Liver (tissue), 9 donors: ENCODE measurements around the gene INPP5J. TPM values are rescaled to one million over a fixed set of nuclear protein-coding genes. Genes with fewer than 3 reads are reported as not detected.

ENCODE experiments used
- DNase-seq: peaks from one replicate; pipeline ENCODE4 v3.0.0-alpha.2; 2017; ENCODE audit warnings: low spot score
- H3K27ac ChIP-seq, 2 donors: one replicate each; pipeline ENCODE4 v1.7.0; 2013; ENCODE audit warnings: inconsistent platforms in 2 of 2, low read length in 2 of 2, control low read depth in 1 of 2, low read depth in 1 of 2, mild to moderate bottlenecking in 1 of 2
- H3K27me3 ChIP-seq, 4 donors: one replicate each; pipeline versions ENCODE4 v1.6.1 to v1.7.0; 2013; ENCODE audit warnings: low read length in 3 of 4, inconsistent platforms in 1 of 4, mild to moderate bottlenecking in 1 of 4, moderate library complexity in 1 of 4; ENCODE audit not compliant: control insufficient read depth in 4 of 4, insufficient read depth in 4 of 4
- H3K36me3 ChIP-seq, 4 donors: one replicate each; pipeline versions ENCODE4 v1.6.1 to v1.7.0; 2013; ENCODE audit warnings: low read length in 3 of 4, mild to moderate bottlenecking in 3 of 4, low read depth in 1 of 4, moderate library complexity in 1 of 4; ENCODE audit not compliant: control insufficient read depth in 4 of 4, insufficient read depth in 3 of 4
- H3K4me1 ChIP-seq, 4 donors: one replicate each; pipeline versions ENCODE4 v1.6.1 to v1.7.0; 2013; ENCODE audit warnings: low read length in 3 of 4, mild to moderate bottlenecking in 3 of 4, moderate library complexity in 1 of 4; ENCODE audit not compliant: control insufficient read depth in 4 of 4, insufficient read depth in 4 of 4
- H3K4me3 ChIP-seq, 3 donors: one replicate each; pipeline versions ENCODE4 v1.6.1 to v1.7.0; 2013; ENCODE audit warnings: low read length in 3 of 3, control low read depth in 1 of 3, low read depth in 1 of 3, mild to moderate bottlenecking in 1 of 3
- H3K9ac ChIP-seq, 2 donors: one replicate each; pipeline ENCODE4 v1.7.0; 2013; ENCODE audit warnings: low read length in 2 of 2, mild to moderate bottlenecking in 2 of 2, moderate library complexity in 2 of 2, control low read depth in 1 of 2, low read depth in 1 of 2
- H3K9me3 ChIP-seq, 4 donors: one replicate each; pipeline versions ENCODE4 v1.6.1 to v1.7.0; 2013; ENCODE audit warnings: low read length in 3 of 4; ENCODE audit not compliant: control insufficient read depth in 4 of 4
- FOXA1 ChIP-seq: IDR thresholded peaks from 2 replicates; pipeline ENCODE4 v1.6.1; 2016; ENCODE audit warnings: antibody characterized with exemption
- GABPA ChIP-seq, 2 donors: IDR thresholded peaks in 1 of 2; conservative IDR thresholded peaks in 1 of 2; 2 replicates each; pipeline ENCODE4 v1.6.1; 2016; ENCODE audit warnings: antibody characterized with exemption in 2 of 2, mild to moderate bottlenecking in 1 of 2, moderate library complexity in 1 of 2
- HNF4A ChIP-seq, 2 donors: conservative IDR thresholded peaks; 2 replicates each; pipeline ENCODE4 v1.6.1; 2016; ENCODE audit warnings: antibody characterized with exemption in 2 of 2, mild to moderate bottlenecking in 2 of 2
- RAD21 ChIP-seq, 2 donors: IDR thresholded peaks; 2 replicates each; pipeline ENCODE4 v1.6.1; 2016; ENCODE audit warnings: antibody characterized with exemption in 2 of 2, mild to moderate bottlenecking in 2 of 2
- SP1 ChIP-seq: IDR thresholded peaks from 2 replicates; pipeline ENCODE4 v1.6.1; 2018; ENCODE audit warnings: antibody characterized with exemption, mild to moderate bottlenecking
- TAF1 ChIP-seq: conservative IDR thresholded peaks from 2 replicates; pipeline ENCODE4 v1.6.1; 2016; ENCODE audit warnings: antibody characterized with exemption, mild to moderate bottlenecking
- YY1 ChIP-seq: IDR thresholded peaks from 2 replicates; pipeline ENCODE4 v1.6.1; 2016; ENCODE audit warnings: antibody characterized with exemption, mild to moderate bottlenecking
- WGBS: extraction: QIAGEN DNeasy Blood & Tissue Kit; methylation state at CpG from one replicate; pipeline ENCODE4 v1.1.7; 2013; 5-methylcytosine and 5-hydroxymethylcytosine counted together
- polyA plus RNA-seq, 2 donors: library from polyadenylated mRNA; stranded (reverse) in 1 of 2; unstranded in 1 of 2; fragments of 200-250 nt in 1 of 2; fragments of >200 nt in 1 of 2; fragmentation: Nextera tagmentation in 1 of 2; extraction: Ambion mirVana in 1 of 2; gene quantifications; one replicate each; pipeline versions ENCODE4 v1.2.1 to v1.2.3, GENCODE V29; 2013 to 2015
- total RNA-seq, 2 donors: library from RNA; depleted of rRNA; stranded (reverse); fragments of >200 nt; gene quantifications; one replicate each; pipeline ENCODE4 v1.2.3, GENCODE V29; 2014
- TF ChIP-seq, protein P1 (sequence below): fragments of 150-350 bp; IDR thresholded peaks from 2 replicates; pipeline ENCODE4 v1.5.1; 2017; ENCODE audit warnings: improper control_type of control experiment, low read depth, low read length; ENCODE audit not compliant: missing input control
- TF ChIP-seq, protein P2 (sequence below): IDR thresholded peaks from 2 replicates; pipeline ENCODE4 v1.6.1; 2016; ENCODE audit warnings: antibody characterized with exemption
- TF ChIP-seq, protein P3 (sequence below): IDR thresholded peaks from 2 replicates; pipeline ENCODE4 v1.6.1; 2016; ENCODE audit warnings: antibody characterized with exemption, mild to moderate bottlenecking
- donor health status: healthy.
- donor health status: healthy.
- donor health status: healthy.
- donor health status: healthy.
- donor health status: healthy.

The INPP5J gene
- total and polyA plus RNA-seq, 4 donors, result 0.06 to 0.17 (median 0.11) TPM

DNA sequence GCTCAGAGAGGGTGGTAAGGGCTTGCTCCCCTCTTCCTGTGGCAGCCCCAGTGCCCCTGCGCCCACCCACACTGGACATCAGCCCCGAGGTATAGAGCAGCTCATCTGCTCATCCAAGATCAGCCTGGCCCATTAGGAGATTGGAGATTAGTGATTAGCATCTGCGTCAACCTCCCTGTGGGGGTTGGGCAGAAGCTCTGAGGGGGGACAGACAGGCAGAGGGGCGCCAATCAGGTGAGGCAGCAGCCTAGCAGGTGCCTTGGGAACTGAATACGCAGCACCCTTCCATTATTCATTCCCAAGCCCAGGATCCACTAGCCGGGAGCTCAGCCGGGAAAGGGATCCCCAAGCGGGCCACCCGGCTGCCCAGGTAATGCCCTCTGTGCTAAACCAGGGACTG, 30.6 kb upstream of the INPP5J start:
- no peak overlapping the region for H3K27ac ChIP-seq
- H3K4me3 ChIP-seq, result no peak overlapping the region
- H3K9ac ChIP-seq, result no peak overlapping the region
- H3K36me3 ChIP-seq, result peaks cover 0 to 5% (median 1%) of the 10 kb centered on the region in 4 donors
- peaks cover 0 to 2% (median 0%) of the 10 kb centered on the region in 4 donors for H3K4me1 ChIP-seq
- TF ChIP-seq TAF1, result no peak
- TF ChIP-seq, protein P1, sequence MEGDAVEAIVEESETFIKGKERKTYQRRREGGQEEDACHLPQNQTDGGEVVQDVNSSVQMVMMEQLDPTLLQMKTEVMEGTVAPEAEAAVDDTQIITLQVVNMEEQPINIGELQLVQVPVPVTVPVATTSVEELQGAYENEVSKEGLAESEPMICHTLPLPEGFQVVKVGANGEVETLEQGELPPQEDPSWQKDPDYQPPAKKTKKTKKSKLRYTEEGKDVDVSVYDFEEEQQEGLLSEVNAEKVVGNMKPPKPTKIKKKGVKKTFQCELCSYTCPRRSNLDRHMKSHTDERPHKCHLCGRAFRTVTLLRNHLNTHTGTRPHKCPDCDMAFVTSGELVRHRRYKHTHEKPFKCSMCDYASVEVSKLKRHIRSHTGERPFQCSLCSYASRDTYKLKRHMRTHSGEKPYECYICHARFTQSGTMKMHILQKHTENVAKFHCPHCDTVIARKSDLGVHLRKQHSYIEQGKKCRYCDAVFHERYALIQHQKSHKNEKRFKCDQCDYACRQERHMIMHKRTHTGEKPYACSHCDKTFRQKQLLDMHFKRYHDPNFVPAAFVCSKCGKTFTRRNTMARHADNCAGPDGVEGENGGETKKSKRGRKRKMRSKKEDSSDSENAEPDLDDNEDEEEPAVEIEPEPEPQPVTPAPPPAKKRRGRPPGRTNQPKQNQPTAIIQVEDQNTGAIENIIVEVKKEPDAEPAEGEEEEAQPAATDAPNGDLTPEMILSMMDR, result no peak
- no peak for TF ChIP-seq HNF4A (conservative IDR thresholded peaks at IDR 0.05)
- TF ChIP-seq, protein P2, sequence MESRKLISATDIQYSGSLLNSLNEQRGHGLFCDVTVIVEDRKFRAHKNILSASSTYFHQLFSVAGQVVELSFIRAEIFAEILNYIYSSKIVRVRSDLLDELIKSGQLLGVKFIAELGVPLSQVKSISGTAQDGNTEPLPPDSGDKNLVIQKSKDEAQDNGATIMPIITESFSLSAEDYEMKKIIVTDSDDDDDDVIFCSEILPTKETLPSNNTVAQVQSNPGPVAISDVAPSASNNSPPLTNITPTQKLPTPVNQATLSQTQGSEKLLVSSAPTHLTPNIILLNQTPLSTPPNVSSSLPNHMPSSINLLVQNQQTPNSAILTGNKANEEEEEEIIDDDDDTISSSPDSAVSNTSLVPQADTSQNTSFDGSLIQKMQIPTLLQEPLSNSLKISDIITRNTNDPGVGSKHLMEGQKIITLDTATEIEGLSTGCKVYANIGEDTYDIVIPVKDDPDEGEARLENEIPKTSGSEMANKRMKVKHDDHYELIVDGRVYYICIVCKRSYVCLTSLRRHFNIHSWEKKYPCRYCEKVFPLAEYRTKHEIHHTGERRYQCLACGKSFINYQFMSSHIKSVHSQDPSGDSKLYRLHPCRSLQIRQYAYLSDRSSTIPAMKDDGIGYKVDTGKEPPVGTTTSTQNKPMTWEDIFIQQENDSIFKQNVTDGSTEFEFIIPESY, result no peak
- WGBS, result 96% methylated on average over 9 of the region's 9 CpGs
- H3K9me3 ChIP-seq, result no peaks in the 10 kb centered on the region
- H3K27me3 ChIP-seq, result no peaks in the 10 kb centered on the region
- no peak for DNase-seq

DNA sequence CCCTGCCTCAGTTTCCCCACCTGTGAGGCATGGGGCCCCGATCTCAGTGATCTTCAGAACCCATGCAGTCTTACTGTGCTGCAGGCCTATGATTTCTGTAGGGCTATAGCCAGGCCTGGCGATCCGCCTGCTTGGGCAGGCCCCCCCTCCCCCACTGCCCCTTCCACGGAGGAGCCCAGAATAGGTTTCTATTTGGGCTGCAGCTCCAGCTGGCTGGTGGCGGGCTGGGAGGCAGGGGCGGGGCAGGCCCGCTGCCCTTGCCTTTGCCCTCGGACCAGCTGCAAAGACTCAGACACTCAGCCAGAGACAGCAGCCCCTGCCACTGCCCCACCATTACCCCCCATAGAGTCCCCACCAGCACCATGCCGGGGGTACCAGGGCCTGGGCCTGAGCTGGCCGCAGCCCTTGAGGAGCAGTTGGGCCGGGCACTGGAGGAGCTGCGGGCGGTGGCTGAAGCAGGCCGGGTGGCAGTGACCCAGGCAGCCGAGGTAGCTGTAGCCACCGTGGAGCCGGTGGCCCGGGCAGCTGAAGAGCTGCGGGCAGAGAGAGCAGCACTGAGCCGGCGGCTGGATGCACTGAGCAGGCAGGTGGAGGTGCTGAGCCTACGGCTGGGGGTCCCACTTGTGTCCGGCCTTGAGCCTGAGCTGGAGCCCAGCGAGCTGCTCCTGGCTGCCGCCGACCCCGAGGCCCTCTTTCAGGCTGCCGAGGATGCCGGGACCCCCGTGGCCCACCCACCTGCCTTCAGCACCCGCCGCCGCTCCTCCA, 29.5 kb upstream of the INPP5J start:
- Histone ChIP-seq H3K27ac (no peak overlapping the region), H3K4me3 (no peak overlapping the region), H3K4me1 (peaks cover 0 to 2% (median 0%) of the 10 kb centered on the region in 4 donors), H3K36me3 (peaks cover 0 to 5% (median 1%) of the 10 kb centered on the region in 4 donors), H3K9ac (no peak overlapping the region), H3K9me3 (no peaks in the 10 kb centered on the region), H3K27me3 (no peaks in the 10 kb centered on the region)
- TF ChIP-seq GABPA (IDR thresholded peaks at IDR 0.05 in 1 of 2, conservative IDR thresholded peaks at IDR 0.05 in 1 of 2) (no peak), RAD21 (IDR thresholded peaks at IDR 0.05) (no peak), SP1 (no peak), YY1 (no peak), HNF4A (conservative IDR thresholded peaks at IDR 0.05) (no peak), FOXA1 (no peak), TAF1 (no peak)
- TF ChIP-seq, protein P3, sequence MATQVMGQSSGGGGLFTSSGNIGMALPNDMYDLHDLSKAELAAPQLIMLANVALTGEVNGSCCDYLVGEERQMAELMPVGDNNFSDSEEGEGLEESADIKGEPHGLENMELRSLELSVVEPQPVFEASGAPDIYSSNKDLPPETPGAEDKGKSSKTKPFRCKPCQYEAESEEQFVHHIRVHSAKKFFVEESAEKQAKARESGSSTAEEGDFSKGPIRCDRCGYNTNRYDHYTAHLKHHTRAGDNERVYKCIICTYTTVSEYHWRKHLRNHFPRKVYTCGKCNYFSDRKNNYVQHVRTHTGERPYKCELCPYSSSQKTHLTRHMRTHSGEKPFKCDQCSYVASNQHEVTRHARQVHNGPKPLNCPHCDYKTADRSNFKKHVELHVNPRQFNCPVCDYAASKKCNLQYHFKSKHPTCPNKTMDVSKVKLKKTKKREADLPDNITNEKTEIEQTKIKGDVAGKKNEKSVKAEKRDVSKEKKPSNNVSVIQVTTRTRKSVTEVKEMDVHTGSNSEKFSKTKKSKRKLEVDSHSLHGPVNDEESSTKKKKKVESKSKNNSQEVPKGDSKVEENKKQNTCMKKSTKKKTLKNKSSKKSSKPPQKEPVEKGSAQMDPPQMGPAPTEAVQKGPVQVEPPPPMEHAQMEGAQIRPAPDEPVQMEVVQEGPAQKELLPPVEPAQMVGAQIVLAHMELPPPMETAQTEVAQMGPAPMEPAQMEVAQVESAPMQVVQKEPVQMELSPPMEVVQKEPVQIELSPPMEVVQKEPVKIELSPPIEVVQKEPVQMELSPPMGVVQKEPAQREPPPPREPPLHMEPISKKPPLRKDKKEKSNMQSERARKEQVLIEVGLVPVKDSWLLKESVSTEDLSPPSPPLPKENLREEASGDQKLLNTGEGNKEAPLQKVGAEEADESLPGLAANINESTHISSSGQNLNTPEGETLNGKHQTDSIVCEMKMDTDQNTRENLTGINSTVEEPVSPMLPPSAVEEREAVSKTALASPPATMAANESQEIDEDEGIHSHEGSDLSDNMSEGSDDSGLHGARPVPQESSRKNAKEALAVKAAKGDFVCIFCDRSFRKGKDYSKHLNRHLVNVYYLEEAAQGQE, result no peak
- 87% methylated on average over 33 of the region's 33 CpGs for WGBS
- DNase-seq, result no peak
